Measurements from ENCODE around the gene KCTD4. TPM values are rescaled to one million over a fixed set of nuclear protein-coding genes. Genes with fewer than 3 reads are reported as not detected.
"Not testable (repeated sequence)": the region's sequence is repeated elsewhere in the genome, so short reads cannot be mapped to it uniquely, and the experiment has no call there.

Gene KCTD4
- total RNA-seq, 2 experiments from 2014 or later: not detected

DNA sequence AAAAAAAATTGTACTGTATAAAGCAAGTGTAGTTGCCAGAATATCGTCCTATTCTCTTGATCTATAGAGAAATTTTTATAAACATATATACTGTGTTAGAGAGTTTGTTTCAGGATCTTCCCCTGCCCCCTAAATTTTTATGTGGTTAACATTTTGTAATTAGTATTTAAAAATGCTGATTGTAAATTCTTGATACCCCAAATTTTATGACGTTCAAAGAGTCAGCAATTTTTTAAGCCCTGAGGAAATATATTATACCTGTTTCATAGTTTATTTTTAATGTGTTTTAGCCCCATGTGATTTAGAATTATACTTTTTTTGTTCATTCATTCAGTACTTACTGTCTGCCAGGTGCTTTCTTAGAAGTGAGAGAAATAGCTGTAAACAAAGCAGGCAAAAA, 7.3 kb upstream of the KCTD4 start:
- no peak overlapping the region for H3K4me3 Mint-ChIP-seq
- H3K27me3 Mint-ChIP-seq (ENCODE audit: low read depth): no peaks in the 10 kb centered on the region
- DNase-seq: no peak
- H3K9me3 Mint-ChIP-seq: no peaks in the 10 kb centered on the region
- peaks cover 29% of the 10 kb centered on the region for H3K4me1 Mint-ChIP-seq (ENCODE audit: low read depth)
- H3K36me3 Mint-ChIP-seq (ENCODE audit: low read depth): peaks cover 29% of the 10 kb centered on the region
- H3K27ac Mint-ChIP-seq: no peak overlapping the region
- CTCF ChIA-PET: no interaction called here
- intact Hi-C loops (cut with micrococcal nuclease): loop anchor here (5.0 kb wide), 2 partner anchors 254 to 631 kb away; partner anchors contain the start of genes COG3 and TSC22D1

DNA sequence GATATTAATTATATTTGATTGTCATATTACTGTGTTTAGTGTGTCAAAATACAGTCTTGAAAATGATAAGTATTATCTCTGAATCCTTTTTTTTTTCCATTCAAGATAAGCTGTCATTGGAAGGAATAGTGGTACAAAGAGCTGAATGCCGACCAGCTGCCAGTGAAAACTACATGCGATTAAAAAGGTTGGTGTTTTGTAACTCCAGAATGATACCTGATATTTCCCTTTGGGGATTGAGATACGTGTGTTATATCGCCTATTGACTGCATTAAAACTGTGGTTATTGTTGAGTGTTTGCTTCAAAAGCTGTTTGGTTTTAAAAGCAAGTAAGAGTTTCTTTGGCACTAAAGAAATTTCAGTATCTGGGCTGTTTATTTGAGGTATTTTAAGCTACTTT, 6.5 kb upstream of the KCTD4 start:
- Mint-ChIP-seq H3K27me3 (ENCODE audit: low read depth) (no peaks in the 10 kb centered on the region), H3K4me1 (ENCODE audit: low read depth) (peaks cover 31% of the 10 kb centered on the region), H3K4me3 (no peak overlapping the region), H3K9me3 (no peaks in the 10 kb centered on the region), H3K27ac (no peak overlapping the region), H3K36me3 (ENCODE audit: low read depth) (peaks cover 30% of the 10 kb centered on the region)
- intact Hi-C loops (cut with micrococcal nuclease): loop anchor here (2.0 to 5.0 kb wide), 3 partner anchors 189 to 630 kb away; partner anchors contain the start of genes COG3 and TSC22D1
- DNase-seq: no peak
- CTCF ChIA-PET: interaction anchor here (0.6 to 1.4 kb wide), 4 partner anchors 9 to 1367 kb away, joined by 3 to 4 read pairs (median 4); no protein-coding TSS in a partner anchor

DNA sequence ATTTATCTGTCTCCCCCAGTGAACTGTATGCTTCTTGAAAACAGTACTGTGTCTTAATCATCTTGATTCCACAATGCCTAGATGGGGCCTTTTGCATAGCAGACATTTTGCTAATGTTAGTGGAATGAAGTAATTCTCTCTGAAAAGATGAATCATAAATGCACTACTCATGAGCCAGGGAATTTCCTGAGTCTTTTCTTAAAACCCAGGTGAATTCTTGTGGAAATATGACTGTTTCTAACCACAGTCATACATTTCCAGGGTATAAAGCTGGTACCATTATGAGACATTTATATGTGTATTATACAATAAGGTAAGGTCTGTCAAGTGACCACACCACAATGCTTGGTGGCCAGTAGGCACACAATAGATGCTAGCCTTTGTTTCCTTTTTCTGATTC, 5.5 kb upstream of the KCTD4 start:
- CTCF ChIA-PET: interaction anchor here (0.9 to 1.4 kb wide), 2 partner anchors 10 to 11 kb away, joined by 3 to 4 read pairs; no protein-coding TSS in a partner anchor
- intact Hi-C loops (cut with micrococcal nuclease): loop anchor here (1.0 to 5.0 kb wide), 6 partner anchors 50 to 629 kb away; partner anchors contain the start of genes COG3, GTF2F2 and TSC22D1
- H3K4me1 Mint-ChIP-seq (ENCODE audit: low read depth): peaks cover 31% of the 10 kb centered on the region
- DNase-seq: peak; percentile 33
- H3K36me3 Mint-ChIP-seq (ENCODE audit: low read depth): peaks cover 37% of the 10 kb centered on the region
- H3K4me3 Mint-ChIP-seq: no peak overlapping the region
- no peaks in the 10 kb centered on the region for H3K27me3 Mint-ChIP-seq (ENCODE audit: low read depth)
- peak overlapping the region; percentile 37 for H3K27ac Mint-ChIP-seq
- no peaks in the 10 kb centered on the region for H3K9me3 Mint-ChIP-seq

DNA sequence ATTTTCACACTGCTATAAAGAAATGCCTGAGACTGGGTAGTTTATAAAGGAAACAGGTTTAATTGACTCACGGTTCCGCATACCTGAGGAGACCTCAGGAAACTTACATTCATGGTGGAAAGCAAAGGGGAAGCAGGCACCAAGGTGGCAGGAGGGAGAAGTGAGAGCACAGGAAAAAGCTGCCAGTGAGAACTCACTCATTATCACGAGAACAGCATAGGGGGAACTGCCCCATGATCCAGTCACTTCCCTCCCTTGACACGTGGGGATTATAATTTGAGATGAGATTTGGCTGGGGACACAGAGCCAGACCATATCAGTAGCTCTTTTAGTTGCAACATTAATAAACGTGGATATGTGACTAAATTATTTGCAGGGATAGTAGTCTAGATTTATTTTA, 4.3 kb upstream of the KCTD4 start:
- peaks cover 31% of the 10 kb centered on the region for H3K4me1 Mint-ChIP-seq (ENCODE audit: low read depth)
- intact Hi-C loops (cut with micrococcal nuclease): loop anchor here (5.0 kb wide), 2 partner anchors 257 to 628 kb away; partner anchors contain the start of genes COG3 and TSC22D1
- DNase-seq: peak; percentile 8
- H3K27ac Mint-ChIP-seq: no peak overlapping the region
- no peaks in the 10 kb centered on the region for H3K27me3 Mint-ChIP-seq (ENCODE audit: low read depth)
- H3K36me3 Mint-ChIP-seq (ENCODE audit: low read depth): peaks cover 29% of the 10 kb centered on the region
- H3K9me3 Mint-ChIP-seq: no peaks in the 10 kb centered on the region
- H3K4me3 Mint-ChIP-seq: no peak overlapping the region
- CTCF ChIA-PET: interaction anchor here (0.5 to 0.6 kb wide), 2 partner anchors 20 to 23 kb away, joined by 3 read pairs; no protein-coding TSS in a partner anchor

DNA sequence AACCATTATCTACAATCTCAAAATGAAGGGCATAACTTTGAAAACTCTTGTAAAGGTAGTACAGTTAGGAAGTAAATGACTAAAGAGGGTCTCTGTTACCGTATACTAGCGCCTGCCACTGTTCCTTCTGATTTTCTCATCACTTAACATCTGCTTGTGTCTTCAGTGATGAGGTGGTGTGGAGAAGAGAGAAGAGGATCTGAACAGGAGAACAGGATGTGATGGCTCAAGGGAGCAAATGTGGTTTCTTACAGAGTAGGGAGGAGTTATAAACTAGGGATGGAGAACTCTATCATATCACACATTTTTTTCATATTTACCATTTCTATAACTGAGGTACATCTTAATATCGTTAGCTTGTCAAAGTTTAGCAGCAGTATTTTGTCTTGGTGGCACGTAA, 1.1 kb downstream of the KCTD4 start:
- H3K27ac Mint-ChIP-seq: no peak overlapping the region
- H3K9me3 Mint-ChIP-seq: no peaks in the 10 kb centered on the region
- peaks cover 16% of the 10 kb centered on the region for H3K36me3 Mint-ChIP-seq (ENCODE audit: low read depth)
- H3K27me3 Mint-ChIP-seq (ENCODE audit: low read depth): no peaks in the 10 kb centered on the region
- no peak overlapping the region for H3K4me3 Mint-ChIP-seq
- intact Hi-C loops (cut with micrococcal nuclease): no loop called here
- DNase-seq: no peak
- CTCF ChIA-PET: no interaction called here
- H3K4me1 Mint-ChIP-seq (ENCODE audit: low read depth): peaks cover 18% of the 10 kb centered on the region

DNA sequence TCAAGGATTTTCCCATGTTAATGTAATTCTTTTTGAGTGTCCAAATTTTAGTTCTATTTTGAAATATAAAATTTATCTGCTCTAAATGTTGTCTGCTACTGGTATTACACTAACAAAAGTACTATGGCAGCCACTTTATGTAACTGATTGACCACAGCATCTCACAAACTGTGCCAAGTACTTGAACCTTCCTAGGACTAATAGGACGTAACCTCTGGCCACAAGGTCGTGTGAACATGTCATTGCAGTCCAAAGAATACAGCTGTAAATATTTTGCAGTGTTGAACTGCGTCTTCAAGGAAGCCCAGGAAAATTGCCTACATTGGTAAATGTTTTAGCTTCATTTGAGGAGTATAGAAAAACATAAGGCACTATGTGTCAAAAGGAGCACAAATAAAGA, 1.9 kb downstream of the KCTD4 start:
- Mint-ChIP-seq H3K4me3 (no peak overlapping the region), H3K27ac (no peak overlapping the region), H3K27me3 (ENCODE audit: low read depth) (no peaks in the 10 kb centered on the region), H3K36me3 (ENCODE audit: low read depth) (peaks cover 16% of the 10 kb centered on the region), H3K9me3 (no peaks in the 10 kb centered on the region), H3K4me1 (ENCODE audit: low read depth) (peaks cover 15% of the 10 kb centered on the region)
- CTCF ChIA-PET: no interaction called here
- intact Hi-C loops (cut with micrococcal nuclease): no loop called here
- DNase-seq: no peak

DNA sequence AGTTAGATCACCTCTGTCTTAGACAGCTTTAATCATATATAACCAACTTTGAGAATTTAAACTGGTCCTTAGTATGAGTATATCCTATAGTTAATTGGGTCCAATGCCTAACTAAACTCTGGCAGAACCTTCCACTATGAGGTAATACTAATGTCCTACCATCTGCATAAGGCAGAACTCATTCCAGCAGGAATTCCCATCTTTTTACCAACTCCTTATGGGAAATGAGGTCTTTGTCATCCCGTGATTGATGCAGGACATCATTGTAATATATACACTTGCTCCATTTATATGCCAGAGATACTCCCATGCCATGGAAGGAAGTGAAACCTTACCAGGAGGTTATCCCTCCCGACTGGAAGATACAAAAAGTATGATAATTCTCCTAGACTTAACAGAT, 2.8 kb downstream of the KCTD4 start:
- H3K36me3 Mint-ChIP-seq (ENCODE audit: low read depth): peaks cover 16% of the 10 kb centered on the region
- no peaks in the 10 kb centered on the region for H3K27me3 Mint-ChIP-seq (ENCODE audit: low read depth)
- H3K9me3 Mint-ChIP-seq: no peaks in the 10 kb centered on the region
- CTCF ChIA-PET: no interaction called here
- intact Hi-C loops (cut with micrococcal nuclease): no loop called here
- no peak overlapping the region for H3K27ac Mint-ChIP-seq
- no peak for DNase-seq
- peaks cover 11% of the 10 kb centered on the region for H3K4me1 Mint-ChIP-seq (ENCODE audit: low read depth)
- H3K4me3 Mint-ChIP-seq: no peak overlapping the region

DNA sequence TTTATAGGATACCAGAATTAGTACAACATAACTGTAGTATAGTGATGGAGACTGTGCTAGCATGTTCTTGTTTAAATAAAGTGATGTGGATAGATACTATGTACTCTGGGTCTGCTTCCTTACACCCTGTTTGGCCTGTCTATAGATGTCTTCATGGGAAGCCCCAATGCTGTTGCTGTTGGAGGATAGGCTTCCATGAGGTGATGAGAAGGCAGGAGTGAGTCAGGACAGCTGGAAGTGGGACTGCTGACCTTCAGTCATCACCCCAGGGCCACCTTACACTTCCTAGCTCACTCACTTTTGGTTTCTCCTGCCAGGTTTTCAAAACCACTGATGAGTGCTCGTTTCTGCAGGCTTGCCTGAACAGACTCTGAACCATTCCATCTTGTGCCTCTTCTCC, 4.2 kb downstream of the KCTD4 start:
- Mint-ChIP-seq H3K27me3 (ENCODE audit: low read depth) (no peaks in the 10 kb centered on the region), H3K9me3 (no peaks in the 10 kb centered on the region), H3K4me3 (no peak overlapping the region), H3K27ac (no peak overlapping the region), H3K4me1 (ENCODE audit: low read depth) (peaks cover 12% of the 10 kb centered on the region), H3K36me3 (ENCODE audit: low read depth) (peaks cover 8% of the 10 kb centered on the region)
- intact Hi-C loops (cut with micrococcal nuclease): no loop called here
- CTCF ChIA-PET: no interaction called here
- DNase-seq: no peak

DNA sequence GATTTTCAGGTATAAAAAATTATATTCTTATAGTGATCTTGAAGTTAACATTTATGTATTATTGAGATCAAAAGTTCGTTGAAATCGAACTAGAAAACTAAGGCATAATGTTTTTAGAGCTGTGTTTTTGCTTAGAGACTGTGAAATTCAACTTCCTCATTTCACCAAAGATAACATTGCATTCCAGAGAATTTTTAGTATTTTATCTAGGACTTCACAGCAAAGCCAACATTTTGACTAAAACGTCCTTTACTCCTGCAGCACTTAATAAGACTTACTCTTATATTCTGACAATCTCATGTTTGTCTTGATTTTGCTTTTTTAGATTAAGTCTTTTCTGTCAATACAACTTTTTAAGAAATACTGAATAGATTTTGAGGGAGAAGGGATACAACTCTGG, 4.7 kb downstream of the KCTD4 start:
- Mint-ChIP-seq H3K4me3 (no peak overlapping the region), H3K27ac (no peak overlapping the region), H3K4me1 (ENCODE audit: low read depth) (peaks cover 12% of the 10 kb centered on the region), H3K27me3 (ENCODE audit: low read depth) (no peaks in the 10 kb centered on the region), H3K9me3 (no peaks in the 10 kb centered on the region), H3K36me3 (ENCODE audit: low read depth) (peaks cover 5% of the 10 kb centered on the region)
- DNase-seq: no peak
- CTCF ChIA-PET: no interaction called here
- intact Hi-C loops (cut with micrococcal nuclease): no loop called here

DNA sequence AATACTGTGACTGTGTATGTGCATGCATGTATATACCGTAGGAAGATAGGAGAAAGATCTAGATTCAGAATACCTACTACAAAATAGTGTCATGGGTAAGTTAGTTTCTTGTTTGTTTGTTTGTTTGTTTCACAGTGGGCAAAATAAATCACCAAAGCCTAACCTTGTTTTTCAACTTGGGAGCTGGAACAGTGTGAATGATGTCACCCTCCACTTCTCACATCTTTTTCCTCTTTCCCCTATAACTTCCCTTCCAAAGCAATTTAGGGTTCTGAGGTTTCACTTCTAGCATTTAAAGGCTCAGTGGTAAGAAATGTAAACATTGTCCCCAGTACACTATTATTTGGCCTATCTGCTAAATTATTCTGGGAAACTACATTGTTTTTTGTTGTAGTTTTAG, 5.4 kb downstream of the KCTD4 start:
- Mint-ChIP-seq H3K36me3 (ENCODE audit: low read depth) (peaks cover 4% of the 10 kb centered on the region), H3K4me3 (no peak overlapping the region), H3K27me3 (ENCODE audit: low read depth) (no peaks in the 10 kb centered on the region), H3K27ac (no peak overlapping the region), H3K4me1 (ENCODE audit: low read depth) (peaks cover 12% of the 10 kb centered on the region), H3K9me3 (no peaks in the 10 kb centered on the region)
- no peak for DNase-seq
- intact Hi-C loops (cut with micrococcal nuclease): no loop called here
- CTCF ChIA-PET: no interaction called here

DNA sequence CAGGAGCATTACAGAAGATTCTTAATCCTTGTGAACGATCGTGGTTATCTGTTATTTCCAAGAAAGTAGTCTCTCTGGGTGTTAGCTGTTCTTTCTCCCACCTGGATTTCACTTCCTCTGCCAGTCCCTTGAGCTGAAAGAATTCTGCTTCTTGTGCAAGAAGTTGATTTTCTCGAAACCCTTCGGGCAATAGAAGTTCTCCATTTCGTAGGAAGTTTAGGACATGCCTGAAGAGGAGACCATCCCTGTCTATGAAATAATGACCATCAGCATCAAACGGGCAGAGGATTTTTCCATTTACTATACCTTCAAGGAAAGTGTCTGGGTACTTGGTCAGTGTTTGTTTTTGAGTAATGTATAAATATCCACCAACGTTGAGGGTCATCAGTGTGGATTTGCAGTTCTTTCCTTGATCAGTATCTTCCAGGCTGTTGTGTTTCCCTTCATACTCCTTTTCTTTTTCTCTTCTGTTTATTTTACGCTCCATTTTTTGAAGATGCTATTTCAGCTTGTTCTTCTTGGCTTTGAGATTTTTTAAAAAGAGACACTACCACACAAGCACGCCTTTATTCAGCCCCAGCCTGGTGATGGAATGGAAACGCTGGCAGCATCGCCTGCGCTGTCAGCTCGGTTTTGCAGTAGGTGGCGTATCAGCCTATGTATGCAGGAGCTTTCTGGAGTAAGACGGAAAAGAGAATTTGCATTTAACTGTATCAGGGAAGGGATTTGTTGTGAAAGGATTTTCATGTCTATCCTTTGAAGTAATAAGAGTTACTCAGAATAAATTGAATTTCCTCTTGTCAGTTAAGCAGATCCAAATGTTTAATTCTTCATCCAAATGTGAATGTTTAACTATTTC, 6.5 kb downstream of the KCTD4 start:
- Mint-ChIP-seq H3K9me3 (no peaks in the 10 kb centered on the region), H3K4me3 (no peak overlapping the region), H3K27ac (no peak overlapping the region), H3K36me3 (ENCODE audit: low read depth) (peaks cover 4% of the 10 kb centered on the region), H3K27me3 (ENCODE audit: low read depth) (no peaks in the 10 kb centered on the region), H3K4me1 (ENCODE audit: low read depth) (peaks cover 12% of the 10 kb centered on the region)
- no peak for DNase-seq
- intact Hi-C loops (cut with micrococcal nuclease): no loop called here
- CTCF ChIA-PET: interaction anchor here (0.7 kb wide), 1 partner anchor 22 kb away, joined by 3 read pairs; no protein-coding TSS in a partner anchor

DNA sequence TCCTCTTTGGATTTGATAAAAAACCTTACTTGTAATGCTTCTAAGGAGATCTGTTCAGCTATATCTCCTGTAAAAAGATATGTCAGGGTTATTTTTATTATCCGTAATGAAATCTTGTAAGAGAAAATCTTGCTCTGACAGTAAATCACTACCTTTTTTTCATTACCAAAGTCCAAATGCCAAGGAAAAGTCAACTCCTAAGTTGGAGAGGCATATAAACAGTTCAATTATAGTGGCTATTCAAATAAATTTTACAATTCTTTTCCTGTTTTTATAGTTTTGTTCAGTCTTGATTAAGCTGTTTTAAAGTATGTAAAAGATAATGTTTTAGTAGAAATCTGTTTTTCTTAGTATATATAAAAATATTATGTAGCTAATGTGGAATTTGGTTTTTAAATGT, 9.0 kb downstream of the KCTD4 start:
- no peaks in the 10 kb centered on the region for H3K27me3 Mint-ChIP-seq (ENCODE audit: low read depth)
- no peak for DNase-seq
- H3K4me1 Mint-ChIP-seq (ENCODE audit: low read depth): peaks cover 8% of the 10 kb centered on the region
- H3K36me3 Mint-ChIP-seq (ENCODE audit: low read depth): peaks cover 9% of the 10 kb centered on the region
- CTCF ChIA-PET: interaction anchor here (1.0 kb wide), 1 partner anchor 145 kb away, joined by 3 read pairs; no protein-coding TSS in a partner anchor
- intact Hi-C loops (cut with micrococcal nuclease): no loop called here
- no peak overlapping the region for H3K27ac Mint-ChIP-seq
- H3K4me3 Mint-ChIP-seq: no peak overlapping the region
- peaks cover 2% of the 10 kb centered on the region for H3K9me3 Mint-ChIP-seq

DNA sequence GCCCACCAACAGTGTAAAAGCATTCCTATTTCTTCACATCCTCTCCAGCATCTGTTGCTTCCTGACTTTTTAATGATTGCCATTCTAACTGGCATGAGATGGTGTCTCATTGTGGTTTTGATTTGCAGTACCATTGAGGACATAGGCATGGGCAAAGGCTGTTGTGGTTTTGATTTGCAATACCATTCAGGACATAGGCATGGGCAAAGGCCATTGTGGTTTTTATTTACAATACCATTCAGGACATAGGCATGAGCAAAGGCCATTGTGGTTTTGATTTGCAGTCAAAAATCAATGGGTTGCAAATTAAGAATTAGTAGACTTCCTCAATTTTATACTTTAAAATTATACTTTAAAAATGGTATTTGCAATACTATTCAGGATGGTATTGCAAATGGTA, 11.3 kb downstream of the KCTD4 start:
- H3K27me3 Mint-ChIP-seq (ENCODE audit: low read depth); intact Hi-C loops (cut with micrococcal nuclease); H3K4me3 Mint-ChIP-seq; DNase-seq; H3K27ac Mint-ChIP-seq; H3K4me1 Mint-ChIP-seq (ENCODE audit: low read depth); H3K36me3 Mint-ChIP-seq (ENCODE audit: low read depth); CTCF ChIA-PET; H3K9me3 Mint-ChIP-seq: not testable (repeated sequence)
